GM18868 (cell line): Measurements from ENCODE around the gene SLC34A1.
"Not testable (repeated sequence)": the region's sequence is repeated elsewhere in the genome, so short reads cannot be mapped to it uniquely, and the experiment has no call there.

ENCODE experiments used
- ATAC-seq: cut with Tn5 transposase; IDR thresholded peaks from one replicate; pipeline ENCODE4 v1.9.1; 2021; ENCODE audit warnings: mild to moderate bottlenecking, moderate library complexity; ENCODE audit not compliant: unreplicated experiment

SLC34A1 gene

GRCh38 chr5:177355162-177355867, 28.9 kb upstream of the SLC34A1 start:
- no peak for ATAC-seq

DNA sequence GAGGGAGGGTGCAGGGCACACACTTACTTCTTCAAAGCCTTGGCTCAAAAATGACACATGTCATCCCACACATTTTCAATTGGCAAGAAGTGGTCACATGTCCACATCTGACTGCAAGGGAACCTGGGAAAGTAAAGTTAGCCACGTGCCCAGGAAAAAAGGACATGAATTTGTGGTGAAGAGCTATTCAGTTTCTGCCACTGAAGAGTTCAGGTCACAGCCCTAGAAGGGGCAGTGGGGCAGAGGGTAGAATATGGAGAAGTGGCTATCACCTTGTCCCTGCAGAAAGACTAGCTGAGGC, 28.4 kb upstream of the SLC34A1 start:
- no peak for ATAC-seq

DNA sequence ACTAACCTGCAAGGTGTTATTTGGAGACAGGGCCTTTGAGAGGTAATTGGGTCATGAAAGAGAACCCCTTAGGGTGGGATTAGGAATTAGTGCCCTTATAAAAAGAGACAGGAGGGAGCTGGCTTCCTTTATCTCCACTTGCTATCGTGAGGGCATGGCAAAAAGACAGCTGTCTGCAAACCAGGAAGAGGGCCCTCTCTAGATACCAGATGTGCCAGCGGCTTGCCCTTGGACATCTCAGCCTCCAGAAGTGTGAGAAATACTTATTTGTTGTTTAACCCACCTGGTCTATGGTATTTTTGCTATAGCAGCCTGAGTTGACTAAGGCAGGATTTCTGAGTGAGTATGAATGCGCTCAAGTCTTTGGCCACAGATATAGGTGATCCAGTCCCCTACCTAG, 27.5 kb upstream of the SLC34A1 start:
- no peak for ATAC-seq

DNA sequence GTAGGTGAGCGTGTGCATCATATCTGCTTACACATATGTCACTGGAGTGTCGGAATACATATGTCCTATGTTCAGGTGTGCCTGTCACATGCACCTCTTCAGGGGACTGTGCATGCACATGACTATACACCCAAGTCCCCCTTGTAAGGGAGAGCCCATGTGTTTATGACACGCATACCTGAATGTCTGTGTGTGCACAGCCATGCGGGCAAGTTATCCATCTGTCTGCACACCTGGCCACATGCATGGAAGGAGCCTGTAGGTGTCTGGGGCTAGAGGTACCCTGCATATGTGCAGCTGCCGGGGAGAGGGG, 27.1 kb upstream of the SLC34A1 start:
- ATAC-seq, result no peak

GRCh38 chr5:177357459-177358351, 26.5 kb upstream of the SLC34A1 start, which contains the start of gene RGS14:
RGS14 (plus strand) TSS chr5:177357924; CDS start chr5:177358025, 101 bp downstream.
- ATAC-seq, result peak; percentile 85

- ATAC-seq, result no peak
Observed at GRCh38 chr5:177358370-177358819, 25.8 kb upstream of the SLC34A1 start.

DNA sequence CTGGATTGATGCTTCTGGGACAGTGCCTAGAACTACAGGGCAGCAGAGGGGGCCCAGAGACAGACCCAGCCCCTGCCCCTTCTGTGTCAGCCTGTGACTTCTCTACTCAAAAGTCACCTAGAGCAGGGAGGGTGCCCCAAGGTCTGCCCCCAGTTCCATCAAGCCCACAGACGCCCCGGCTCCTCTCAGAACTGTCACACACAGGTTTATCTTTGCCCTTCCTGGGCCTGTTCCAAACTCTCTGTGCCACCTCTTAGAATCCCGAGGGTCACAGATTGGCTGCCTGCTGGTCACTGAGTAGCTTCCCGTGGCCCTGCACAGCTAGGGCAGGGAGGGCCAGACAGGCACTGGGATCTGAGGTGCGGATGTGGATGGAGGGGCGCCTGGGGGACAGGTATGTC, 24.8 kb upstream of the SLC34A1 start:
- no peak for ATAC-seq

- no peak for ATAC-seq
Observed at GRCh38 chr5:177359860-177360259, 24.4 kb upstream of the SLC34A1 start.

DNA sequence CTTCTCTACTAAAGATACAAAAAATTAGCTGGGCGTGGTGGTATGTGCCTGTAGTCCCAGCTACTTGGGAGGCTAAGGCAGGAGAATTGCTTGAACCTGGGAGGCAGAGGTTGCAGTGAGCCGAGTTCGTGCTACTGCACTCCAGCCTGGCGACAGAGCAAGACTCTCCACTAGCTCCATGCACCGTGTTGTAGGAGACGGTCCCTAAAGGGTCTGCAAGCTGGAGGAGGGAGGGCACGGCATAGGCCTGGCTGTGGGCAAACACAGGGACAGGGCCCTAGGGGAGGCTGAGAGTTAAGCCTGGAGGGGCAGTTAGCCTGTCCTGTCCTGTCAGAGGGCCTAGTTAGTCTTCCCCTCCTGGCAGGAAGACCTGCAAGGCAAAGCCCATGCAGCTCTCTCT, 23.5 kb upstream of the SLC34A1 start:
- ATAC-seq, result not testable (repeated sequence)

DNA sequence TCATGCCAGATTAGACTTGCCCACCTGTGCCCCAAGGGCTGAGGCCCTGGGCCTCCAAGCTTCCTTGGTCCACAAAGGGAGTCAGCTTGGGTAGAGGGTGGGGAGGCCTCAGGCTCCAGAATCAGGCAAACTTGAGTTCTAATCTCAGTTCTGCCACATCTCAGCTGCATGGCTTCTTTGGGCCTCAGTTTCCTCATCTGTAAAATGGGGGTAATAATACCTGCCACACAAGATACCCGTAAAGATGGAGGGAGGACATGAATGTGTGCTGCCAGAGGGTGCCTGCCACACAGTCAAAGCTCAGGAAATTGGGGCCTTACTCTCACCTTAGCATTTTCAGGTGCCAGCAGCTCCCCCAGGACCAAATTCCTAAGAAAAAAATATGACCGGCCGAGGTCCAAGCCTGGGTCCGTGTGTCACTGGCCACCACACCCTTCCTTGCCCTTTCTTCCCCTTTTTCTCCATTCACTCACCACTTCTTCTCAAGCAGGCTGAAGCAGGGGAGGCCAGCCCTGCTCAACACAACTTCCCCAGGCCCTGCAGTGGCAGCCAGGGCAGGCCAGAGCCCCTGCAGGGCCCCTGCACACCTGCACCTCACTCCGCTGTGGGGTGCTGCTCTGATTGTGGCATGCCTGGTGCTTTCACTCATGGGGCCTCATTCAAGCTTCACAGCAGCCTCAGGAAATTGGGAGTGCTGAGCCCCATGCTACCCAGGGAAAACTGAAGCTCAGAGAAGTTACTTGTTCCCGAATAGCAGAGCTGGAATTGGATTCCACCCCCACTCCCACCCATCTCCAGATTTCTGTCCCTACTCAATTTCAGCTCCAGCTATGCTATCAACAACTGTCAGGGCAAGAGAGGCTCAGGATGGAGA, 22.6 kb upstream of the SLC34A1 start:
- ATAC-seq, result no peak

- ATAC-seq, result no peak
Observed at GRCh38 chr5:177362292-177362609, 22.0 kb upstream of the SLC34A1 start.

GRCh38 chr5:177362610-177363507, 21.4 kb upstream of the SLC34A1 start:
- ATAC-seq, result peak; percentile 35

- ATAC-seq, result no peak
Observed at GRCh38 chr5:177363565-177363964, 20.7 kb upstream of the SLC34A1 start.

GRCh38 chr5:177364159-177364962, 19.9 kb upstream of the SLC34A1 start:
- ATAC-seq, result peak; percentile 50

DNA sequence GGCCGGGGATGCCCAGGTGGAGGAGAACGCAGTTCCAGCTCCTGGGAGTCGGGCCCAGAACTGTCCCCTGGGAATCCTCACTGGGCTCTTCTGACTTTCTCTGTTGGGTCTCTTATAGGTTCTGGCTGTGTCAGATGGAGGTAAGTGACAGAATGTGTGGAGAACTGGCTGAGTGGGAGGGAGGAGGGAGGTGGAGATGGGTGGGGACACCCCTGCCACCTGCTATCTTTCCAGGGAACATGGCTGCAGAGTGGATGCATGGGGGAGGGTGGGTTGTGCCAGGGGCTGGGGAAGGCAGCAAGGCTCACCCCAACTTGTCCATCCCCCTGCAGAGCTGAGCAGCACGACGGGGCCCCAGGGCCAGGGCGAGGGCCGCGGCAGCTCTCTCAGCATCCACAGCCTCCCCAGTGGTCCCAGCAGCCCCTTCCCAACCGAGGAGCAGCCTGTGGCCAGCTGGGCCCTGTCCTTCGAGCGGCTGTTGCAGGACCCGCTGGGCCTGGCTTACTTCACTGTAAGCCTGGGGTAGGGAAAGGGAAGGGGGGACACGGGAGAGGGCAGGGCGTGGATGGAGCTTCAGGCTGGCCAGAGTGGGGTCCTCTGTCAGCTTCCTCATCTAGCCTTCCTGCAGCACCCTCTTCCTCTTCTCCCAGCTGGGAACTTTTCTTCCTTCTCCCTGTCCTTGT, 18.2 kb upstream of the SLC34A1 start:
- ATAC-seq, result no peak

DNA sequence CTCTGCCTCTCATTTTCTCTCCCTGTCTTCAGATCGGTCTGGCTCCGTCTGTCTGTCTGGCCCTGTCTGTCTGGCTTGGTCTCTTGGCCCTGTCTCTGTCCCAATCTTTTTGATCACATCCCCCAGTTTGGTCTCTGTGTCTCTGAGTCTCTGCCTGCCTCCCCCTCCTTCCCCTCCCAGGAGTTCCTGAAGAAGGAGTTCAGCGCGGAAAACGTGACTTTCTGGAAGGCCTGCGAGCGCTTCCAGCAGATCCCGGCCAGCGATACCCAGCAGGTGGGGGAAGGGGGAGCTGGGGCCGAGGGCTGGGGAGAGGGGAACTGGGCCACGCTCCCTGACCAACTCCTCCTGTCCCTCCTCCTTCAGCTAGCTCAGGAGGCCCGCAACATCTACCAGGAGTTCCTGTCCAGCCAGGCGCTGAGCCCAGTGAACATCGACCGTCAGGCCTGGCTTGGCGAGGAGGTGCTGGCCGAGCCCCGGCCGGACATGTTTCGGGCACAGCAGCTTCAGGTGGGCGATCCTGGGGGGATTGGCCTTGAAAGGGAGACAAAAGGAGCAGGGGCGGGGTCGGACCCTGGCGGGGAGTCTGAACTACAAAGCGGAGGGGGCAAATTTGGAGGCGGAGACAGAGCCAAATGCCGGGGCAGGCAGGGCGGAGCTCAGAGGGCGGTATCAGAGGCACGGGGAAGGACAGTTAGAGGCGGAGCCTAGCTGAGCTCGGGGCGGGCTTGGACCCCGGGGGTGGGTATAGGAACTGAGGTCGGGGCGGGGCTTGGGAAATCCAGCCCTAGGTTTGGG, 17.5 kb upstream of the SLC34A1 start:
- no peak for ATAC-seq

DNA sequence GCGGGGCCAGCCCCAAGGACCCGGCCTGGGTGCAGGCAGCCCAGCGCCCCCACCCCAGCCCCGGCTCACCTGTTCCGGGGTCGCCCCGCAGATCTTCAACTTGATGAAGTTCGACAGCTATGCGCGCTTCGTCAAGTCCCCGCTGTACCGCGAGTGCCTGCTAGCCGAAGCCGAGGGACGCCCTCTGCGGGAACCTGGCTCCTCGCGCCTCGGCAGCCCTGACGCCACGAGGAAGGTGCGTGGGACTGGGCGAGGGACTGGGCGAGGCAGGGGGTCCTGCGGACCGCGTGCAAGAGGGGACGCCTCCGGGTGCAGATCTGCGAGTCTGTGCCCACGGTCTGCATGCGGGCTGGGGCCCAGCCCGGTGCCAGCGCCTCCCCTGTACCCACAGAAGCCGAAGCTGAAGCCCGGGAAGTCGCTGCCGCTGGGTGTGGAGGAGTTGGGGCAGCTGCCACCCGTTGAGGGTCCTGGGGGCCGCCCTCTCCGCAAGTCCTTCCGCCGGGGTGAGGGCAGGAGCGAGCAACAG, 16.8 kb upstream of the SLC34A1 start:
- no peak for ATAC-seq
